ENCODE results near the gene TMLHE. TPM values are rescaled to one million over a fixed set of nuclear protein-coding genes. Genes with fewer than 3 reads are reported as not detected.

Gene TMLHE
- total and polyA plus RNA-seq, 2 of the 13 experiments (the other 11 are each of a cell fraction or from before 2014, with no cell fraction given): 12.5 to 14.2 TPM

DNA sequence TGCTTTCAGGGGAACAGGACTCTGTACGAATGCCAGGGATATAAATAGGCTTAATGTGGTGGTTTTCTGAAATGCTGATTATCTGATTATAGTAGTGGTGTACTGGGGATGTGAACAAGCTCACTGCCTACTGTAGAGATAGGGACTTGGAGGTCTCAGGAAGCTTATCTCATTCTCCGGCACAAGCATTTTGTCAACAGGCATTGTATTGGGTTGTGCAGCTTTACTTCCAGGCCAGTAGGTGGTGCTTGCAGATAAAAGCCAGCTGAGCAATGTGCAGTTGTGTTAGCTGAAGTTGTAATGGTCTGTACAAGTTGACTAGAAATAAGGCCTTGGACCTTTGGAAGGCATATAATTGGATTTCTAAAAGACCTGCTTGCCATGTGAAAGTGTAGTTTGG, 49.5 kb upstream of the TMLHE start:
- FAIRE-seq (no peak), DNase-seq (ENCODE audit: low spot score) (peak; percentile 1), ATAC-seq (no peak; the same call in 2 of the 3 replicates)
- Histone ChIP-seq H3K27me3 (ENCODE audit: control insufficient read depth in 1 of 2, insufficient read depth in 2 of 2, low read length in 2 of 2) (no peaks in the 10 kb centered on the region), H3K9ac (ENCODE audit: insufficient read depth, low read depth, low read length) (no peak overlapping the region), H3K36me3 (replicated peaks in 1 of 2; ENCODE audit: control insufficient read depth in 1 of 2, insufficient read depth in 2 of 2, low read length in 2 of 2) (no peaks in the 10 kb centered on the region), H3K4me1 (ENCODE audit: insufficient read depth, low read length) (no peaks in the 10 kb centered on the region), H3K4me3 (replicated peaks in 1 of 3; ENCODE audit: insufficient read depth in 1 of 3, low read depth in 2 of 3, low read length in 3 of 3) (no peak overlapping the region), H3K4me2 (ENCODE audit: low read depth, low read length) (no peak overlapping the region), H4K20me1 (ENCODE audit: insufficient read depth, low read length) (no peaks in the 10 kb centered on the region), H3K79me2 (ENCODE audit: insufficient read depth, low read length) (no peaks in the 10 kb centered on the region), H2AFZ (ENCODE audit: low read length) (no peak overlapping the region), H3K9me3 (ENCODE audit: low read length) (no peaks in the 10 kb centered on the region; the same call in 1 of the 2 replicates), H3K27ac (ENCODE audit: extremely low read length, insufficient read depth, low read length) (no peak overlapping the region)
- ChIA-PET POLR2A (no interaction called here), CTCF (ENCODE audit: low intra/inter-chr PET ratio, low total read pairs) (no interaction called here)
- TF ChIP-seq, protein P1, sequence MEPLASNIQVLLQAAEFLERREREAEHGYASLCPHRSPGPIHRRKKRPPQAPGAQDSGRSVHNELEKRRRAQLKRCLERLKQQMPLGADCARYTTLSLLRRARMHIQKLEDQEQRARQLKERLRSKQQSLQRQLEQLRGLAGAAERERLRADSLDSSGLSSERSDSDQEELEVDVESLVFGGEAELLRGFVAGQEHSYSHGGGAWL (CRISPR knock-in tag; IDR thresholded peaks at IDR 0.05): no peak
- TF ChIP-seq STAG1 (CRISPR knock-in tag; IDR thresholded peaks at IDR 0.05): peak; percentile 7; the same call in 1 of the 2 replicates
- TF ChIP-seq, protein P2, sequence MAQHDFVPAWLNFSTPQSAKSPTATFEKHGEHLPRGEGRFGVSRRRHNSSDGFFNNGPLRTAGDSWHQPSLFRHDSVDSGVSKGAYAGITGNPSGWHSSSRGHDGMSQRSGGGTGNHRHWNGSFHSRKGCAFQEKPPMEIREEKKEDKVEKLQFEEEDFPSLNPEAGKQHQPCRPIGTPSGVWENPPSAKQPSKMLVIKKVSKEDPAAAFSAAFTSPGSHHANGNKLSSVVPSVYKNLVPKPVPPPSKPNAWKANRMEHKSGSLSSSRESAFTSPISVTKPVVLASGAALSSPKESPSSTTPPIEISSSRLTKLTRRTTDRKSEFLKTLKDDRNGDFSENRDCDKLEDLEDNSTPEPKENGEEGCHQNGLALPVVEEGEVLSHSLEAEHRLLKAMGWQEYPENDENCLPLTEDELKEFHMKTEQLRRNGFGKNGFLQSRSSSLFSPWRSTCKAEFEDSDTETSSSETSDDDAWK (CRISPR knock-in tag; IDR thresholded peaks at IDR 0.05): no peak
- TF ChIP-seq, protein P3, sequence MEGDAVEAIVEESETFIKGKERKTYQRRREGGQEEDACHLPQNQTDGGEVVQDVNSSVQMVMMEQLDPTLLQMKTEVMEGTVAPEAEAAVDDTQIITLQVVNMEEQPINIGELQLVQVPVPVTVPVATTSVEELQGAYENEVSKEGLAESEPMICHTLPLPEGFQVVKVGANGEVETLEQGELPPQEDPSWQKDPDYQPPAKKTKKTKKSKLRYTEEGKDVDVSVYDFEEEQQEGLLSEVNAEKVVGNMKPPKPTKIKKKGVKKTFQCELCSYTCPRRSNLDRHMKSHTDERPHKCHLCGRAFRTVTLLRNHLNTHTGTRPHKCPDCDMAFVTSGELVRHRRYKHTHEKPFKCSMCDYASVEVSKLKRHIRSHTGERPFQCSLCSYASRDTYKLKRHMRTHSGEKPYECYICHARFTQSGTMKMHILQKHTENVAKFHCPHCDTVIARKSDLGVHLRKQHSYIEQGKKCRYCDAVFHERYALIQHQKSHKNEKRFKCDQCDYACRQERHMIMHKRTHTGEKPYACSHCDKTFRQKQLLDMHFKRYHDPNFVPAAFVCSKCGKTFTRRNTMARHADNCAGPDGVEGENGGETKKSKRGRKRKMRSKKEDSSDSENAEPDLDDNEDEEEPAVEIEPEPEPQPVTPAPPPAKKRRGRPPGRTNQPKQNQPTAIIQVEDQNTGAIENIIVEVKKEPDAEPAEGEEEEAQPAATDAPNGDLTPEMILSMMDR (CRISPR knock-in tag; IDR thresholded peaks at IDR 0.05): peak; percentile 17; the same call in 1 of the 2 replicates
- intact Hi-C loops (cut with micrococcal nuclease; ENCODE audit: unreplicated experiment): no loop called here
- no TSS peak for BruUV-seq (replicated peaks)
- in situ Hi-C loops (cut with HindIII; ENCODE audit: extremely low pct_ligation_motif_present, low pct_unique_long_range_greater_than_20kb): no loop called here
- WGBS (ENCODE audit: low lambda C conversion rate): 5% methylated on average over 1 of the region's 2 CpGs

- Histone ChIP-seq H3K36me3 (replicated peaks in 1 of 2; ENCODE audit: control insufficient read depth in 1 of 2, insufficient read depth in 2 of 2, low read length in 2 of 2) (no peaks in the 10 kb centered on the region), H3K4me2 (ENCODE audit: low read depth, low read length) (no peak overlapping the region), H2AFZ (ENCODE audit: low read length) (no peak overlapping the region), H4K20me1 (ENCODE audit: insufficient read depth, low read length) (no peaks in the 10 kb centered on the region), H3K9ac (ENCODE audit: insufficient read depth, low read depth, low read length) (no peak overlapping the region), H3K27ac (ENCODE audit: extremely low read length, insufficient read depth, low read length) (no peak overlapping the region), H3K79me2 (ENCODE audit: insufficient read depth, low read length) (no peaks in the 10 kb centered on the region), H3K4me1 (ENCODE audit: insufficient read depth, low read length) (no peaks in the 10 kb centered on the region), H3K9me3 (ENCODE audit: low read length) (no peaks in the 10 kb centered on the region), H3K27me3 (ENCODE audit: control insufficient read depth in 1 of 2, insufficient read depth in 2 of 2, low read length in 2 of 2) (no peaks in the 10 kb centered on the region), H3K4me3 (replicated peaks in 1 of 3; ENCODE audit: insufficient read depth in 1 of 3, low read depth in 2 of 3, low read length in 3 of 3) (no peak overlapping the region)
- no TSS peak for BruUV-seq (replicated peaks)
- ATAC-seq (peak; percentile 36; the same call in 1 of the 3 replicates), FAIRE-seq (no peak), DNase-seq (ENCODE audit: low spot score) (no peak)
- 83% methylated on average over 1 of the region's 2 CpGs for WGBS (ENCODE audit: low lambda C conversion rate)
- in situ Hi-C loops (cut with HindIII; ENCODE audit: extremely low pct_ligation_motif_present, low pct_unique_long_range_greater_than_20kb) (no loop called here), intact Hi-C loops (cut with micrococcal nuclease; ENCODE audit: unreplicated experiment) (no loop called here)
- ChIA-PET CTCF (ENCODE audit: low intra/inter-chr PET ratio, low total read pairs) (no interaction called here), POLR2A (no interaction called here)
- TF ChIP-seq, protein P4, sequence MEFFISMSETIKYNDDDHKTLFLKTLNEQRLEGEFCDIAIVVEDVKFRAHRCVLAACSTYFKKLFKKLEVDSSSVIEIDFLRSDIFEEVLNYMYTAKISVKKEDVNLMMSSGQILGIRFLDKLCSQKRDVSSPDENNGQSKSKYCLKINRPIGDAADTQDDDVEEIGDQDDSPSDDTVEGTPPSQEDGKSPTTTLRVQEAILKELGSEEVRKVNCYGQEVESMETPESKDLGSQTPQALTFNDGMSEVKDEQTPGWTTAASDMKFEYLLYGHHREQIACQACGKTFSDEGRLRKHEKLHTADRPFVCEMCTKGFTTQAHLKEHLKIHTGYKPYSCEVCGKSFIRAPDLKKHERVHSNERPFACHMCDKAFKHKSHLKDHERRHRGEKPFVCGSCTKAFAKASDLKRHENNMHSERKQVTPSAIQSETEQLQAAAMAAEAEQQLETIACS (CRISPR knock-in tag; IDR thresholded peaks at IDR 0.05): no peak
- no peak for TF ChIP-seq GATA4 (IDR thresholded peaks at IDR 0.05; ENCODE audit: borderline replicate concordance, low read depth)
- no peak for TF ChIP-seq ZNF672 (CRISPR knock-in tag; IDR thresholded peaks at IDR 0.05)
Measured at GRCh38 chrX:155645180-155645579, 32.4 kb upstream of the TMLHE start.
